NCI-H1092 treated with DMSO at 0.1 percent for 48 hours (cell line): ENCODE data around the gene GNB2.
"Not testable (repeated sequence)": the region's sequence is repeated elsewhere in the genome, so short reads cannot be mapped to it uniquely, and the experiment has no call there.

Experiments used
- DNase-seq: peaks from one replicate; lab custom pipeline; 2025; lab: John Stamatoyannopoulos, UW

GNB2 gene

DNA sequence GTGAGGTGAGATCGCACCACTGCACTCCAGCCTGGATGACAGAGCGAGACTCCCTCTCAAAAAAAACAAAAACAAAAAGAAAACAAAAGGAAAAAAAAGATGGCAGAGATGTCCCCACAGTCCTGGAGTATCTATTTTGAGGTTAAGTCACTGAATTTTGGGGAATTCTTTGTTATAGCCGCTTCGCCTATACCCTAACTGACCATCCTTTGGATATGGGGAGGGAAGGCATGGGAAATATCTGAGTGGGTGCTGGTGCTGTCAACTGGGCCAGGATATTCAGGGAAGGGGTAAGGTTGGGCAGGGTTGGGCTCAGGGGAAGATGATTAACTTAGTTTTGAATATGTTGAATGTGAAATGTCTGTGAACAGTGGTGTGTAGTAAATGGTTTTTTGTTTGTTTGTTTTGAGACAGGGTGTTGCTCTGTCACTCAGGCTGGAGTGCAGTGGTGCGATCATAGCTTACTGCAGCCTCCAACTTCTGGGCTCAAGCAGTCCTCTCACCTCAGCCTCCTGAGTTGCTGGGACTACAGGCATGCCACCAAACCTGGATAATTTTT, 8.3 kb upstream of the GNB2 start:
- DNase-seq = no peak

DNA sequence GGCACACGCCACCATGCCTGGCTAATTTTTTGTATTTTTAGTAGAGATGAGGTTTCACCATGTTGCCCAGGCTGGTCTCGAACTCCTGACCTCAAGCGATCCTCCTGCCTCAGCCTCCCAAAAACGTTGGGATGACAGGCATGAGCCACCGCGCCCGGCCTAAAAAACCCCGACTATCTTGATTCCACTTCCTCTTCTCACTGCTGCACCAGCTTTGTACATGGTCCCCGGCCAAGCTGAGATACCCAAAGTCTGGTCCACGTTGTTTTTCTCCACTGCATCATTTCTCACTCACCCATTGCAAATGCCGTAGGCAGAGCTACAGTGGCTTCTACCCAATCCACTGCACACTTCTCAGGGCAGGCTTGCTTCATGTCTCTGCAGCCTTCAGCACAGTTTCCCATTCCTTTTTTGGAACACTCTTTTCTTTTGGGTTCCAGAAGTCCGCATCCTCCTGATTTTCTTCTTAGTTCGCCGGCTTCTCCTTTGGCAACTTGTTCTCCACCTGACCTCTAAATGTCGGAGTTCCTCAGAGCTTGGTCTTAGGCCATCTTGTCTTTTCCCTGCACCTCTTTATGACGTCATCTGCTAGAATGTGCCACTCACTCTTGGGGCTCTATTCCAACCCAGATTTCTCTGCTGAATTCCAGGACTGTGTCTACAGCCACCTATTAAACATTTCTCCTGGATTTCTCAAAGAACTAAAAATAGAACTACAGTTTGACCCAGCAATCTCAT, 6.0 kb upstream of the GNB2 start:
- DNase-seq = no peak

DNA sequence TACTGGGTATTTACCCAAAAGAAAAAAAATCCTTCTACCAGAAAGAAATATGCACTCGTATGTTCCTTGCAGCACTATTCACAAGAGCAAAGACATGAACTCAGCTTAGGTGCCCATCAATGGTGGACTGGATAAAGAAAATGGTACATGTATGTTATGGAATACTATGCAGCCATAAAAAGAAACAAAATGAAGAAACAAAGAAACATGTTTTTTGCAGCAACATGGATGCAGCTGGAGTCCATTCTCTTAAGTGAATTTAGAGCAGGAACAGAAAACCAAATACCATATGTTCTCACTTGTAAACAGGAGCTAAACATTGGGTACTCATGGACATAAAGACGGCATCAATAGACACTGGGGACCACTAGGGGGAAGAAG, 5.5 kb upstream of the GNB2 start:
- DNase-seq = no peak

DNA sequence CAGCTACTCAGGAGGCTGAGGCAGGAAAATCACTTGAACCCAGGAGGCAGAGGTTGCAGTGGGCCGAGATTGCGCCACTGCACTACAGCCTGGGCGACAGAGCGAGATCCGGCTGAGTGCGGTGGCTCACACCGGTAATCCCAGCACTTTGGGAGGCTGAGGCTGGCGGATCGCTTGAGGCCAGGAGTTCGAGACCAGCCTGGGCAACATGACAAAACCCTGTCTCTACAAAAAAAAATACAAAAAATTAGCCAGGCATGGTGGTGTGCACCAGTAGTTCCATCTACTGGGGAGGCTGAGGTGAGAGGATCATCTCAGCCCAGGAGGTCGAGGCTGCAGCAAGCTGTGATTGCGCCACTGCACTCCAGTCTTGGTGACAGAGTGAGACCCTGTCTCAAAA, 4.4 kb upstream of the GNB2 start:
- not testable (repeated sequence) for DNase-seq

DNA sequence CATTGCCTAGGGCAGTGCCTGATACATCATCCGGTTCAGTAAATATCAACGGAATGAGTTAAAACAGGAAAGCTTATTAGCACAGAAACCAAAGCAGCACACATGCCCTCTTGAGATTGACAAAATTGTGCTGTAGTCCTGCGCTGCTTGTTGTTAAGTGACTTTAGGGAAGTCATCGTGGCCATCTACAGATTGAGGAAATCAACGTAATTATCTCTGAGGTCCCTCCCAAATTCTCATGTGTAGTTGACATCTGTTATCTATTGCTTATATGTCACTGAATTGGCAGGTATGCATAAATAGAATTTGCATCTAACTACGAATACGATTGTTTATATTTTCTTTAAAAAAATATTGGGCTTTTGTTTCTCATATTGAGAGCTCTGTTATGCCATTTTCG, 3.5 kb upstream of the GNB2 start:
- no peak for DNase-seq

DNA sequence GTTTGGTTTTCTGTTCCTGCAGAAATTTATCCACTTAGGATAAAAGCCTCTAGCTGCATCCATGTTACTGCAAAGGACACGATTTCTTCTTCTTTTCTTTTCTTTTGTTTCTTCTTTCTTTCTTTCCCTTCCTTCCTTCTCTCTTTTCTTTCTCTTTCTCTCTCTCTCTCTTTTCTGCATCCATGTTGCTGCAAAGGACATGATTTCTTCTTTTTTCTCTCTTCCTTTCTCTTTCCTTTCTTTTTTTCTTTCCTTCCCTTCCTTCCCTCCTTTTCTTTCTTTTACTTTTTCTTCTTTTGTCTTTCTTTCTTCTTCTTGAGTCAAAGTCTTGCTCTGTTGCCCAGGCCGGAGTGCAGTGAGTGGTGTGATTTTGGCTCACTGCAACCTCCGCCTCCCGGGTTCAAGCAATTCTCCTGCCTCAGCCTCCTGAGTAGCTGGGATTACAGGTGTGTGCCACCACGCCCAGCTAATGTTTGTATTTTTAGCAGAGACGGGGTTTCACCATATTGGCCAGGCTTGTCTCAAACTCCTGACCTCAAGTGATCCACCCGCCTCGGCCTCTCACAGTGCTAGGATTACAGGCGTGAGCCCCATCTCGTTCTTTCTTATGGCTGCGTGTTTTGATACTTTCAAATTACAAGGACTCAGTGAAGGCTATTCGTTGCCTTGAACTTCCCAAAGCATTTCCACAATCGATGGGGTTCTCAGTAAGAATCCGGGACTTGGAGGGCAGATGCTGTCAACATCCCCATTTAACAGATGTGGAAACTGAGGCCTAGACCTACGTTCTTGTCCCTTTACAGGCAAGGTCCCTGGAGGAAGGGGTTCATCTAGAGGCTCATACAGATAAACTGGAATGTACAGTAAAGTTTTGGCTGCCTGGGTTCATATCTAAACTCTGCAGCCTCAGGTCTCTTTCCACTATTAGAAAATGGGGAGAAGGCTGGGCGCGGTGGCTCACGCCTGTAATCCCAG, 1.9 kb upstream of the GNB2 start:
- no peak for DNase-seq

DNA sequence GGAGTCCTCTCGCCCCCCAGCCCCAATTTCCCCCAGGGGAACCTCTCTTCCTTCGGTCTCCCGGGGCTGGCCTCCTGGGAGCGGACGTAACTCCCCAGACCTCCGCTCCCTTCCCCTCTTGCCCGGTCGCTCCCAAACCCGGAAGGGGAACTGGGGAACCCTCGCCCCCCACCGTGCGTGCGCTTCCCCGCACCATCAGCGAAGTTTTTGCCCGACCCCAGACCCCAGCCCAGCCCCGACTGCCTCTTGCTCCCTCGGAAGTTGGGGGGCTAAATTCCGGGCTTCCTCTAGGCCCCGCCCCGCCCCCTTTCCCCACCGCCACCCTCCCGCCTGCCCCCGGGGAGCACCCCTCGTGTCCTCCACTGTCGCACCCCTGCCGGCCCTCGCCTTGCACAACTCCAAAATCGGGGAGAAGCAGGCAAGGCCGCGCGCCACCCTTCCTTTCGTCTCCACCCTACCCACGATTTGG, 436 bp downstream of the GNB2 start:
- DNase-seq = peak; percentile 70

DNA sequence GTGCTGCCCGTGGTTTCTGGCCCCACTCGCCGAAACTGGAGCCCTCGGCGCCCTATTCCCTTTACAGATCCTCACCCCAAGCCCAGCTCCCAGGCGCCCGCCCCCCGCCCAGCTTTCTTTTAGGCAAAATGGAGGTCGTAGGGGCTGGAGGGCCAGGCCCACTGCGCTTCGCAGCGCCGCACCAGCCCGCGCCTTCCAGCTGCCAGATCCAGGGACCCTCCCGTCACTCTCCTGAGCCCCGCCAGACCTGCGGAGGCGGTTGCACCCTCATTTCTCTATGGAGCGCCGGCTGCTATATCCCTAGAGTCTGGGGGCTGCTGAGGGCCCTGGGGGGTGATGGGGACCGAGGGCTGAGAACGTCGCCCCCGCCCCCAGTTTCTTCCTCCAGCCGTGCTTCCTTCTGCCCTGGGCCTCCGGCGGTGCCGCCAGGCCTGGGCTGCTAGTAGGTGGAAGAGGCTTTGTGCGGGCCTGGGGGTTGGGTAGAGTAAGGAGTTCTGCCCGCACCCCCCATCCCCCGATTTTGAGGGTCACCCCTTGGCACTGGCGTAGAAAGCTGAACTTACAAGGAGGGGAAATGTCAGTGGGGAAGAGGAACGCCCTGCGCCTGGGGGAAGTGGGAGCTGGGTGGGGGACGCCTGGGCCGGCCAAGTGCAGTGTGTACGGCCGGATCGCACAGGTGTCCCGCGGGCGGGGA, 1.0 kb downstream of the GNB2 start:
- DNase-seq = peak; percentile 32

DNA sequence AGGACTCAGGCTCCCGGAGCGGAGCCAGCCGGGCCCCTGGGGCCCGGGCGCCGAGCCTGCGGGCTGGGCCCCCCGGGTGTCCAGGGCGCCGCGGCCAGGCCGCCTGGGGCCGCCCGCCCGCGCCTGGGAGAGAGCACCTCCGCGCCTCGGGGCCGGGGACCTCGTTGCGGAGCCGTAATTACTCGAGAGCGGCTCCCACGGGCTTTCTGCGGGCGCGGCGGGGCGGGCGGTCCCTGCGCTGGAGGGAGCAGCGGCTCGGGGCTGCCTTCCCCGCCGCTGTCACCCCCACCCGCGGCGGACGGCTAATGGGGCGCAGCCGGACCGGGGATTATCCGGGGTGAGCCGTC, 1.5 kb downstream of the GNB2 start:
- DNase-seq = no peak

DNA sequence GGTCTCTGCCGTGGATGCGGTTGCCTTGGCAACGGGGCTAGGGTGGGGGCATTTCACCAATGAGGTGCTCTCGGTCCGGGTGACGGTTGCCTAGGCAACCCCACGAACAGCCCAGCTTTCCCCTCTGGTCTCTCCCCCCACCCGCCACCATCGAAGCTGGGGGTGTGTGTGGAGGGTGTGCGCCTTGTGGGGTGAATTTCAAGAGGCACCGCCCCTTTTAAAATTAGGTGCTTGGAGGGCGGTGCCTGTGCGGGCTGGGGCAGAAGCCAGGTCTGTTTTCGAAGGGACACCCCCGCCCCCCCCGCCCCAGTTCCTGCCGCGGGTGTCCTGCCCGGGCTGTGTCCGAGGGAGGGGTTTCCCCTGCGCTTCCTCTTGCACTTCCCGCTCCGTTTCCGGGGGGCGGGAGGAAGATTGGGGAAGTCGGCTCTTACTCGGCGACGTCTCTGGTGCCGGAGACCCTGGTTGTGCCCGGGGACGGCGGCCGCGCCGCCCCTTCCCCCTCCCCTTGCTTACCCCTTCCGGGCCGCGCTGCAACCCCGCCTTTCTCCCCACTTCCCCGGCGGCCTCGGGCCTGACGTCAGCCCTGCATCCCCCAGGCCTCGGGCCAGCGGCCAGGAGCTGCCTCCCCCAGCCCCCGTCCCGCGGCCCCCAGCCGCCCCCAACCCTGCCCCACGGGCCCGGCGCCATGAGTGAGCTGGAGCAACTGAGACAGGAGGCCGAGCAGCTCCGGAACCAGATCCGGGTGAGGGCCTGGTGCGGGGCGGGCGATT, 2.2 kb downstream of the GNB2 start:
- peak; percentile 61 for DNase-seq

DNA sequence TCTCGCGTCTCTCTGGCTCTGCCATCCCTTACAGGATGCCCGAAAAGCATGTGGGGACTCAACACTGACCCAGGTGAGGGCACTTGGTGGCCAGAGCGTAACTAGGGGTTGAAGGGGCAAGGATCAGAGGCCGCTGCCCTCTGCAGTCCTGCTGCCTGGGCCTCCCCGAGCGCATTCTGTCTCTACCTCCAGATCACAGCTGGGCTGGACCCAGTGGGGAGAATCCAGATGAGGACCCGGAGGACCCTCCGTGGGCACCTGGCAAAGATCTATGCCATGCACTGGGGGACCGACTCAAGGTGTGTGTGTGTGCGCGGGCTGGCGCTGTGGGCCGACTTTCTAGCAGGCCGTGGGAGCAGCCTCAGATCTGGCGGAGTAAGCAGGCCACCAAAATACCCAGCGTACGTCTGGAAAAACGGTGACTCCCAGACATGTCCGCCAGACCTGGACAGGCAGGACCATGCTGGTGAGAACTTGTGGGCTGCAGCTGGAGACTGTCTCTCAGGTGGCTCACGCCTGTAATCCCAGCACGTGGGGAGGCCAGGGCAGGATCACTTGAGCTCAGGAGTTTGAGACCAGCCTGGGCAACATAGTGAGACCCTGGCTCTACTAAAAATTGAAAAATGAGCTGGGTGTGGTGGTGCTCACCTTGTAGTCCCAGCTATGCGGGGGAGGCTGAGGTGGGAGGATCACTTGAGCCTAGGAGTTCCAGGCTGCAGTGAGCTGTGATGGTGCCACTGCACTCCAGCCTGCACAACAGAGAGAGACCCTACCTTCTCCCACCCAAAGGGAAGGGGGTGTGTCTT, 3.2 kb downstream of the GNB2 start:
- DNase-seq = no peak

DNA sequence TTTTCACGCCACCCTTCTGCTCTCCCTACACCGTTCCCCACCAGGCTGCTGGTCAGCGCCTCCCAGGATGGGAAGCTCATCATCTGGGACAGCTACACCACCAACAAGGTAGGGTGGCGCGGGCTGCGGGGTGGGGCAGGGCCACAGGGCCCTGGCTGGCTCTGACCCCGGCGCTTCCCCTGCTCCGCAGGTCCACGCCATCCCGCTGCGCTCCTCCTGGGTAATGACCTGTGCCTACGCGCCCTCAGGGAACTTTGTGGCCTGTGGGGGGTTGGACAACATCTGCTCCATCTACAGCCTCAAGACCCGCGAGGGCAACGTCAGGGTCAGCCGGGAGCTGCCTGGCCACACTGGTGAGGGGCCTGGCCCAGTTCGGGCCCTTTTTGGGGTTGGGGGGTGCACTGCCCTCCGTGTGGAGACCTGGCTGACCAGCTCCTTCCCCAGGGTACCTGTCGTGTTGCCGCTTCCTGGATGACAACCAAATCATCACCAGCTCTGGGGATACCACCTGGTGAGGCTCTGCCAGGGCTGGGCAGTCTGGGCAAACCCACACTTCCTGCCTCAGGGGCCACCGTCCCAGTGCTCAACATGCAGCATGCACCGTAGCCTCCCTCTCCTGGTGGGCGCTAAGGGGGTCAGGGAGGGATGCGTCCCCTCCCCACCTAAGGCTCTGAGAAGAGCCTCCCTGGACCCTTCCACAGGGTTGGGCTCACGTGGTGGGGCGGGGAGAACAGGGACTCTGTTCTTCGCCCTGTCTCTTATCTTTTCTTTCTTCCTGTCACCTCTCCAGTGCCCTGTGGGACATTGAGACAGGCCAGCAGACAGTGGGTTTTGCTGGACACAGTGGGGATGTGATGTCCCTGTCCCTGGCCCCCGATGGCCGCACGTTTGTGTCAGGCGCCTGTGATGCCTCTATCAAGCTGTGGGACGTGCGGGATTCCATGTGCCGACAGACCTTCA, 4.0 kb downstream of the GNB2 start:
- DNase-seq = no peak

DNA sequence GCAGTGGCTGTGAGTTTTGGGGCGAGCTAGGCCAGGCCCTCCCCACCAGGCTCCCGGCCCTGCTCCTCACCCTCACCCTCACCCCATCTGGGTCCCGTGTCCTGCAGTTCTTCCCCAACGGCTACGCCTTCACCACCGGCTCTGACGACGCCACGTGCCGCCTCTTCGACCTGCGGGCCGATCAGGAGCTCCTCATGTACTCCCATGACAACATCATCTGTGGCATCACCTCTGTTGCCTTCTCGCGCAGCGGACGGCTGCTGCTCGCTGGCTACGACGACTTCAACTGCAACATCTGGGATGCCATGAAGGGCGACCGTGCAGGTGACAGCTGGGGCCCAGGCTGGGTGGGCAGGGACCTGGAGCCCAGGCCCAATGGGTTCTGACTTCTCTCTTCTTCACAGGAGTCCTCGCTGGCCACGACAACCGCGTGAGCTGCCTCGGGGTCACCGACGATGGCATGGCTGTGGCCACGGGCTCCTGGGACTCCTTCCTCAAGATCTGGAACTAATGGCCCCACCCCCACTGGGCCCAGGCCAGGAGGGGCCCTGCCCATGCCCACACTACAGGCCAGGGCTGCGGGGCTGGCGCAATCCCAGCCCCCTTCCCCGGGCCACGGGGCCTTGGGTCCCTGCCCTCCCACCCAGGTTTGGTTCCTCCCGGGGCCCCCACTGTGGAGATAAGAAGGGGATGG, 4.9 kb downstream of the GNB2 start:
- no peak for DNase-seq

DNA sequence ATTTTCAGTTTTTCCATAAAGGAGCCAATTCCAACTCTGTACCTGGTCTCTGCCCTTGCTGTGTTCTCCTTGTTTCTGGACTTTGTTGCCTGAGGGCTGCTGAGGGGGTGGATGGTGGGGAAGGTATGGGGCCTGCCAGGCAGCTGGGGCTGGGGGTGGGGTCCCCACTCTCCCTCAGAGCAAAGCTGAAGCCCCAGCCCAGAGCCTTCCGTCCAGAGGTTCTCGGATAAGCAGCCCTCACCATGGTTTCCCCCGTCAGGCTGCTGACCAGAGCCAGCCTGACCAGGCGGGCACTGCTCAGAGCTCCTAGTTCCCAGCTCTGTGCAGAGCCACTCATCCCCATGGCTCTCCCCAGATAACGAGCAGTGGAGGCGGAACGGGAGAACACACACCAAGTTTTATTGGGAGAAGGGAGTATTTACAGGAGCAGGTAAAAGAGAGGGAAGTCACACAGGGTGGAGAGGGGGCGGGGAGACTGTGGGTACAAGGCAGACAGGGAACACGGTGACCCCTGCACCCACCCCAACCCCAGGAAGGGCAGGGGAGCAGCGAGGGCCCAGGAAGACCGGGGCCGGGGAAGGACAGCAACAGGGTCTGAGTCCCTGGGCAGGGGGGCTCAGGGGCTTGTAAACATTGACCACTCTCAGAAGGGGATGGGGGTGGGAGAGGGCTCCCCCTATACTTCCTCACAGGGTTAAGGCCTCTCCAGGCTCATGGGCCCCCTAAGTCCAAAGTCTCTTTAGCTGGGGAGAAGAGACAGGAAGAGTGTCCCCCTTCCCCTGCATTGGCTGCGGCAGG, 5.8 kb downstream of the GNB2 start:
- DNase-seq = no peak

DNA sequence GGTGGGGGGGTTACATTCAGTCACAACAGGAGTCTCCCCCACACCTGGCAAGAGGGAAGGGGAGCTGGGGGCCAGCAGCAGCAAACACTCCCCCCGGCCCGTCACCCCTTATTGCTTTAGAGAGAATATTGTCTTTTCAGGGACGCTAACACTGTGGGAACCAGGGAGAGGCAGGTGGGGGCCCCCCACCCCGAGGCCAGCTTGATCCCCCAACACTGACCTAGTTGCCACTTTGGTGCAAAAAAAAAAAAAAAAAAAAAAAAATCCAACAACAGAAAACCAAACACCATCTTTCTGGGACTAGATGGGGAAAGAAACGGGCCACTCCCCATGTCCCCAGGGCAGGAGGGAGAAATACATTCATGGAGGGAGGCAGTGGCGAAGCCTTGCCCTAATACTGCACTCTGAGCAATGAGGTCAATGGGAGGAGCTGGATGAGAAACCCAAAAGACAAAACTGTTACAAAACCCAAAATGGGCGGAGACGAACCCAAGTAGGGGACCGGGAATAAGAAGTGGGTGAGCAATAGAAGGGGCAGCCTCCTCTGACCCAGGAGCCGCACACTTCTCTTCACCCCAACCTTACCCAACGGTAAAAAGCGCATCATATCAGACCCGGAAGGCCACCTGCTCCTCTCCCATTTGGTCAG, 6.5 kb downstream of the GNB2 start:
- DNase-seq = no peak

DNA sequence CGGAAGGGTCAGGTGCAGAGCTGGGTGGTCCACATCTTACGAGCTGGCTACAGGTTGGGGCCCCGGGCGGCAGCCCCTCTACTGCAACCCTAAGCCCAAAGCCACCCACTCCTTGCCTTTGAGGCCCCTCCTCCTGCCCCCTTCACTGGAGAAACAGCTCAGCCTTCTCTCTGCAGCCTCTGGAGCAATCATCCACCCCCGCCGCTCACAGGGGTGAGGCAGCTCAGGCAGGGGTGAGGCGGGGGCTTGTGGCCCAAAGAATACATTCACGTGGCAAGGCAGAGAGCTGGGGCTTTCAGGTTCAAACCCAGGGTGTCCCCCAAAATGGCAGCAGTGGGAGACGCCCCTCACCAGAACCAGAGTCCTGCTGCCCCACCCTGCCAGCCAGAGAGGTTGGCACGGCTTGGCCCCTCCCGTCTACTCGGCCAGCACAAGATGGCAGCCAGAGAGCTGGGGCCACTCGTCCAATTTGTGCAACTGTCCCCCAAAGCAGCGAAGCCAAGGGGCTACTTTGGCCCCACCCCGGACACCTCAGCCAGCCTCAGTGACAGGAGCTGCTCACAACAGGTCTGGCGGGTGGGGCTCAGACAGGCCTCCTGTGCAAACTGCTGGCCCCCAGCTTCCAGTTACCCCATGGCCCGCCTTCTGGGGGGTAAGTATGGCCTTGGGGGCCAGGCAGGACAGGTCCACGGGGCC, 7.2 kb downstream of the GNB2 start:
- DNase-seq = no peak
